Mesendoderm (in vitro differentiated cells): ENCODE results near the gene WASHC1. TPM values are rescaled to one million over a fixed set of nuclear protein-coding genes. Genes with fewer than 3 reads are reported as not detected.
"Not testable (repeated sequence)": the region's sequence is repeated elsewhere in the genome, so short reads cannot be mapped to it uniquely, and the experiment has no call there.

Experiments used
- DNase-seq: peaks from one replicate; pipeline ENCODE4 v3.0.0; 2013
- H2AK5ac ChIP-seq: 2 replicates; pipeline ENCODE4 v1.6.1; 2013; ENCODE audit warnings: low read length, inconsistent platforms
- H2BK120ac ChIP-seq: 2 replicates; pipeline ENCODE4 v1.6.1; 2013; ENCODE audit warnings: low read depth, mild to moderate bottlenecking, low read length, moderate library complexity, mixed read lengths
- H2BK15ac ChIP-seq: replicated peaks from 2 replicates; pipeline ENCODE4 v1.6.1; 2013; ENCODE audit warnings: low read depth, mild to moderate bottlenecking, moderate library complexity
- H2BK5ac ChIP-seq: 2 replicates; pipeline ENCODE4 v1.6.1; 2013; ENCODE audit warnings: low read length, inconsistent platforms
- H3K18ac ChIP-seq: 2 replicates; pipeline ENCODE4 v1.6.1; 2013; ENCODE audit warnings: mild to moderate bottlenecking, low read length, mixed read lengths
- H3K23ac ChIP-seq: one replicate; pipeline ENCODE4 v1.6.1; 2013; ENCODE audit warnings: low read length
- H3K27ac ChIP-seq: 2 replicates; pipeline ENCODE4 v1.5.1; 2013; ENCODE audit warnings: low read depth, mild to moderate bottlenecking, inconsistent platforms, low read length, moderate library complexity
- H3K27me3 ChIP-seq: 2 replicates; pipeline ENCODE4 v1.6.1; 2013; ENCODE audit warnings: low read length, control low read depth, mild to moderate bottlenecking, inconsistent platforms; ENCODE audit not compliant: insufficient read depth, poor library complexity
- H3K36me3 ChIP-seq: 2 replicates; pipeline ENCODE4 v1.6.1; 2013; ENCODE audit warnings: low read length, inconsistent platforms; ENCODE audit not compliant: control insufficient read depth, insufficient read depth
- H3K4ac ChIP-seq: one replicate; pipeline ENCODE4 v1.6.1; 2013; ENCODE audit warnings: low read depth, mild to moderate bottlenecking, low read length, moderate library complexity
- H3K4me1 ChIP-seq: 2 replicates; pipeline ENCODE4 v1.6.1; 2013; ENCODE audit warnings: low read depth, low read length, inconsistent platforms; ENCODE audit not compliant: control insufficient read depth
- H3K4me2 ChIP-seq: 2 replicates; pipeline ENCODE4 v1.6.1; 2013; ENCODE audit warnings: low read length
- H3K4me3 ChIP-seq: 2 replicates; pipeline ENCODE4 v1.5.1; 2013; ENCODE audit warnings: mild to moderate bottlenecking, low read length
- H3K56ac ChIP-seq: one replicate; pipeline ENCODE4 v1.6.1; 2013; ENCODE audit warnings: low read length
- H3K79me1 ChIP-seq: 2 replicates; pipeline ENCODE4 v1.6.1; 2013; ENCODE audit warnings: low read length, inconsistent platforms
- H3K79me2 ChIP-seq: 2 replicates; pipeline ENCODE4 v1.6.1; 2013; ENCODE audit warnings: mild to moderate bottlenecking, low read length; ENCODE audit not compliant: control insufficient read depth, insufficient read depth
- H3K9ac ChIP-seq: 2 replicates; pipeline ENCODE4 v1.6.1; 2013; ENCODE audit warnings: low read length, inconsistent platforms
- H4K5ac ChIP-seq: one replicate; pipeline ENCODE4 v1.6.1; 2013; ENCODE audit warnings: low read length
- H4K8ac ChIP-seq: one replicate; pipeline ENCODE4 v1.6.1; 2013; ENCODE audit warnings: low read depth, mild to moderate bottlenecking, control low read depth, low read length, moderate library complexity
- WGBS: extraction: QIAGEN DNeasy Blood & Tissue Kit; methylation state at CpG from one replicate; pipeline ENCODE4 v1.1.7; 2013; ENCODE audit warnings: low lambda C conversion rate, missing lambda C conversion rate; ENCODE audit not compliant: insufficient coverage; ENCODE audit errors: extremely low coverage; 5-methylcytosine and 5-hydroxymethylcytosine counted together
- polyA plus RNA-seq, 2 experiments: library from polyadenylated mRNA; stranded (reverse); fragments of 200-250 nt; gene quantifications; one replicate each; pipeline ENCODE4 v1.2.3, GENCODE V29; 2013

WASHC1 gene, protein sequence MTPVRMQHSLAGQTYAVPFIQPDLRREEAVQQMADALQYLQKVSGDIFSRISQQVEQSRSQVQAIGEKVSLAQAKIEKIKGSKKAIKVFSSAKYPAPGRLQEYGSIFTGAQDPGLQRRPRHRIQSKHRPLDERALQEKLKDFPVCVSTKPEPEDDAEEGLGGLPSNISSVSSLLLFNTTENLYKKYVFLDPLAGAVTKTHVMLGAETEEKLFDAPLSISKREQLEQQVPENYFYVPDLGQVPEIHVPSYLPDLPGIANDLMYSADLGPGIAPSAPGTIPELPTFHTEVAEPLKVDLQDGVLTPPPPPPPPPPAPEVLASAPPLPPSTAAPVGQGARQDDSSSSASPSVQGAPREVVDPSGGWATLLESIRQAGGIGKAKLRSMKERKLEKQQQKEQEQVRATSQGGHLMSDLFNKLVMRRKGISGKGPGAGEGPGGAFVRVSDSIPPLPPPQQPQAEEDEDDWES
- polyA plus RNA-seq (2013, experiment 1 of 2) = 4.7 TPM
- 4.6 TPM for polyA plus RNA-seq (2013, experiment 2 of 2)

DNA sequence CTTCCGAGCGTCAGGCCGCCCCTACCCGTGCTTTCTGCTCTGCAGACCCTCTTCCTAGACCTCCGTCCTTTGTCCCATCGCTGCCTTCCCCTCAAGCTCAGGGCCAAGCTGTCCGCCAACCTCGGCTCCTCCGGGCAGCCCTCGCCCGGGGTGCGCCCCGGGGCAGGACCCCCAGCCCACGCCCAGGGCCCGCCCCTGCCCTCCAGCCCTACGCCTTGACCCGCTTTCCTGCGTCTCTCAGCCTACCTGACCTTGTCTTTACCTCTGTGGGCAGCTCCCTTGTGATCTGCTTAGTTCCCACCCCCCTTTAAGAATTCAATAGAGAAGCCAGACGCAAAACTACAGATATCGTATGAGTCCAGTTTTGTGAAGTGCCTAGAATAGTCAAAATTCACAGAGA is at the start of gene WASHC1:
Gene WASHC1 (minus strand): TSS at position 101 of the 400 bp plus-strand sequence. CDS start 4,457 bp downstream, outside the sequence.
- not testable (repeated sequence) for H3K4me2 ChIP-seq, H3K56ac ChIP-seq, H3K36me3 ChIP-seq, H2AK5ac ChIP-seq, H3K9ac ChIP-seq, H3K79me2 ChIP-seq, H3K27me3 ChIP-seq, H3K4me1 ChIP-seq, H2BK15ac ChIP-seq, H3K4me3 ChIP-seq, H3K23ac ChIP-seq, H3K18ac ChIP-seq, H4K5ac ChIP-seq, H3K27ac ChIP-seq, H2BK120ac ChIP-seq, DNase-seq, H3K79me1 ChIP-seq, H4K8ac ChIP-seq, H2BK5ac ChIP-seq, H3K4ac ChIP-seq
- WGBS = no CpG with 5 or more reads among the region's 20 CpGs

DNA sequence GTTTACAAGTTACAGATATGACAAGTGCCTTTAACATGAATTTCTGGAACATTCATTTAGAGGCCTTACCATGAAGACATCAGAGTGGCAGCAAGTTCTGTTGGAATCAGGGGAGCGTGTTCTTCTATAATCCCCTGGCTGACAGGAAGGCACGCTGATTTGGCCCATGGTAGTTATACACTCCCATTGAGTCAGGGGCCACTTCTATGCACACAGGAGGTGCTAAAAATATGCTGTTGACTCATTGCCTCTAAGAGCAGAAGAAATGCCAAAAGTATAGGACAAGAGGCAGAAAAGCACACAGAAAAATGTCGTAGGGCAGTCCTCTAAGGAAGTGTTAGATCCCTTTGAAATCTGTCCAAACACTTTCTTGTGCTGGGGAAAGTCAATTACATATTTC is 49.1 kb upstream of the WASHC1 start:
- H3K36me3 ChIP-seq, H2BK120ac ChIP-seq, H3K4me2 ChIP-seq, H3K27me3 ChIP-seq, H3K9ac ChIP-seq, H3K4me3 ChIP-seq, H2AK5ac ChIP-seq, H3K79me1 ChIP-seq, H3K18ac ChIP-seq, H3K23ac ChIP-seq, H4K5ac ChIP-seq, H3K56ac ChIP-seq, H3K79me2 ChIP-seq, H3K4ac ChIP-seq, DNase-seq, H2BK5ac ChIP-seq, H3K4me1 ChIP-seq, H3K27ac ChIP-seq, H2BK15ac ChIP-seq, H4K8ac ChIP-seq: not testable (repeated sequence)
- WGBS = no CpG with 5 or more reads among the region's 3 CpGs

DNA sequence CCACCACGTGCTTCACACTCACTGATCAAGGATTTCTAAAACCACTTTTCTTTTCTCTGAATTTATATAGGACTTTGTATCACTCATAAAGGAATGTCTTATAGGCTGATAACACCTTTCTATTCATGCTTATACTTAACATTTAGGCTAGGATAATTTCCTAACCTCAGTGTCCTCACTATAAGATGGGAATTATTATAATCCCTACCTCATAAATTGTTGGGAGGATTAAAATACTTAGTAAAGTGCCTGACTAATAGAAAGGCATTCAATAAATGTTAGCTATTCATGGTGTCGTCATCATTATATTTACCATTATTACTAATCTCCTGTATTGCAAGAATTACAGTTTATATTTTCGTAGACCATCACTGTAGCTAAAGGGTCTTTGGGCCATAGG is 47.1 kb upstream of the WASHC1 start:
- H2BK120ac ChIP-seq = not testable (repeated sequence)

DNA sequence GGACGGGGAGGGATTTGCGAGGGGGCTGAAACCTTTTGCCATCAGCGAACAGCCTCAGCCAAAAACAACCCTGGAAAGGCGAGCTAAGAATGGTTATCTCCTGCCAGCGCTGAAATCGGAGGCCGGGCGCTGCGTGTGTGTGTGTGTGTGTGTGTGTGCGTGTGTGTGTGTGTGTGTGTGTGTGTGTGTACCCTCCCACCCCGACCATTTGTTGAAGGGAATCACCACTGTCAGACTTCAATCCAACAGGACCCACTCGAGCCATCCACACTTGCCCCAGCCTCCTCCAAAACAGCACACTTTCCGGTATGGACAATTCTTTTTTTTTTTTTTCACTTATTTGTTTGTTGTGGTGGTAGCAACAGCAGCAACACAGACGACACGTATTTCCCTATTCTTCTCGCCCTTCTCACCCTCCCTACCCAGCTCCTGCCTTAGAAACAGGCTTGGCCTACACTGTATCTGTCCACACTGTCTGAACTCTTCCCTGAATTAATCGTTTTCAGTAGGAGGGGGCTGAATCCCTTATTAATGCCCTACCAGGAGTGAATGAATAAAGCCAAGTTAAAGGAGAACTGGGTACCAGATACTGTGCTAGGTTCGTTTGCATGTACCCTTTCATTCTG is 44.8 kb upstream of the WASHC1 start:
- not testable (repeated sequence) for H3K4me2 ChIP-seq, H3K36me3 ChIP-seq, H2BK5ac ChIP-seq, H3K27ac ChIP-seq, H3K4me3 ChIP-seq, H3K4me1 ChIP-seq, H3K23ac ChIP-seq, H3K56ac ChIP-seq, H3K27me3 ChIP-seq, H3K79me1 ChIP-seq, H4K5ac ChIP-seq, H3K79me2 ChIP-seq, H2AK5ac ChIP-seq, H4K8ac ChIP-seq, H3K9ac ChIP-seq, H2BK15ac ChIP-seq, H3K4ac ChIP-seq, H3K18ac ChIP-seq, H2BK120ac ChIP-seq
- DNase-seq = peak; percentile 5
- WGBS = no CpG with 5 or more reads among the region's 18 CpGs

More for the DNA sequence above, 47.1 kb upstream of the WASHC1 start:
- H3K4me3 ChIP-seq, H3K4me1 ChIP-seq, H3K27ac ChIP-seq, H3K36me3 ChIP-seq, H2BK15ac ChIP-seq, H3K9ac ChIP-seq, H3K18ac ChIP-seq, DNase-seq, H3K79me2 ChIP-seq, H3K23ac ChIP-seq, H3K4me2 ChIP-seq, H3K4ac ChIP-seq, H2BK5ac ChIP-seq, H2AK5ac ChIP-seq, H4K5ac ChIP-seq, H3K56ac ChIP-seq, H3K27me3 ChIP-seq, H3K79me1 ChIP-seq, H4K8ac ChIP-seq: not testable (repeated sequence)
- WGBS = no CpG with 5 or more reads among the region's 3 CpGs

DNA sequence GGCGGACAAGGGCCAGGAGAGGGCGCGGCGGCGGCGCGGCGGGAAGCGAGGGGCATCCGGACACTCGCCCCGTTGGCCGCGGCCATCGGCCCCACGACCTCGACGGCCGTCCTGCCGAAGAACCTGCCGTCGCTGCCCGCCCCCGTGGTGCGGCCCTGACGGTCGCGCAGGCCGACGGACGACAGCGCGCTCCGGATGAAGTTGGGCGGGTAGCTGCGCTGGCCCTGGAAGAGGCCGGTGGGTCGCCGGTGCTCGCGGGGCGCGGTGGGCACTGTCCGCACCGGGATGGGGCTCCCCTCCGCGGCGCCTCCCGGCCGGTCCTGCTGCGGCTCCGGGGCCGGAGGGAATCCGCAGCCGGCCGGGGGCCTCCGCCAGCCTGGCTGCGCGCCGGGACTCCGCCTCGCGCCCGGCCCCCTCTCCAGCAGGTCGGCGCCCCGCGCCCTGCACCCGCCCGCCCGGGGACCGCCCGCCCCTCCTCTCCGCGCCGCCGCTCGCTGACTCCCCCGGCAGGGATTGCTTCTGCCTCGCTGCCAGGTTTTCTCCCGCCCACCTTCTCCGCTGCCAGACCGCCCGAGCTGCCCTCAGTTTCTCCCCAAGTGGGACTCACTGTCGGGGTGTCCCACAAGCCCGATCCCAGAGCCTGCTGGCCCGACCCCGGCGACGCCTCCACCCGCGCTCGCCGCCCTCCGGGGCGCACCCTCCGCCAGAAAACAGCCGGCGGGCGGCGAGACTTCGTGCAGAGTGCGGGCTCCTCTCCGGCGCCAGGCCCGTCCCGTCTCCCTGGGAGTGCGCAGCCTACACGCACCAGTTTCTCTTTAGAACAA is 44.0 kb upstream of the WASHC1 start:
- H3K4me2 ChIP-seq = peak overlapping the region; percentile 10
- not testable (repeated sequence) for H2AK5ac ChIP-seq, H2BK120ac ChIP-seq, H2BK5ac ChIP-seq, H3K79me2 ChIP-seq, H3K4ac ChIP-seq, H3K23ac ChIP-seq, H3K18ac ChIP-seq, H3K9ac ChIP-seq, H3K56ac ChIP-seq, H3K4me1 ChIP-seq, H3K79me1 ChIP-seq, H3K27me3 ChIP-seq, H2BK15ac ChIP-seq, H4K8ac ChIP-seq, H3K27ac ChIP-seq, H3K36me3 ChIP-seq, H4K5ac ChIP-seq, H3K4me3 ChIP-seq
- WGBS = no CpG with 5 or more reads among the region's 109 CpGs
- peak; percentile 25 for DNase-seq
